SU-DHL-6 (cell line): ENCODE data around the gene ACOT4.

Experiments used
- CTCF ChIP-seq: fragments of 200-600 bp; sonication (generic); IDR thresholded peaks from one replicate; pipeline ENCODE4 v1.5.1; 2017; ENCODE audit warnings: antibody characterized with exemption, mild to moderate bottlenecking, low read length, moderate library complexity; ENCODE audit not compliant: insufficient read depth, poor library complexity, severe bottlenecking
- EZH2phosphoT487 ChIP-seq: fragments of 200-600 bp; sonication (generic), shearing (Covaris generic); conservative IDR thresholded peaks from 2 replicates; pipeline ENCODE4 v1.6.1; 2018; ENCODE audit warnings: mild to moderate bottlenecking, antibody characterized with exemption, low read length, moderate library complexity, mixed read lengths

- TF ChIP-seq CTCF (no peak), EZH2phosphoT487 (no peak)
These were observed 7.8 kb downstream of the ACOT4 start for GRCh38 chr14:73599499-73599898.
